GM18517 (cell line): Measurements from ENCODE around the gene CDC45.
"Not testable (repeated sequence)": the region's sequence is repeated elsewhere in the genome, so short reads cannot be mapped to it uniquely, and the experiment has no call there.

Source experiments
- ATAC-seq: cut with Tn5 transposase; IDR thresholded peaks from one replicate; pipeline ENCODE4 v1.9.1; 2021; ENCODE audit warnings: mild to moderate bottlenecking, moderate library complexity; ENCODE audit not compliant: unreplicated experiment

Gene CDC45

GRCh38 chr22:19525666-19526065 lies 45.9 kb downstream of the CDC45 start:
- no peak for ATAC-seq

- ATAC-seq: no peak
These were observed 46.5 kb downstream of the CDC45 start for GRCh38 chr22:19526076-19526701.

- no peak for ATAC-seq
These were observed 47.0 kb downstream of the CDC45 start for GRCh38 chr22:19526702-19527111.

- no peak for ATAC-seq
These were observed 47.6 kb downstream of the CDC45 start for GRCh38 chr22:19527321-19527721.

GRCh38 chr22:19527861-19528417 lies 48.2 kb downstream of the CDC45 start:
- no peak for ATAC-seq

GRCh38 chr22:19529811-19530210 lies 50.1 kb downstream of the CDC45 start:
- no peak for ATAC-seq

GRCh38 chr22:19530751-19531150 lies 51.0 kb downstream of the CDC45 start:
- no peak for ATAC-seq

- not testable (repeated sequence) for ATAC-seq
These were observed 51.6 kb downstream of the CDC45 start for GRCh38 chr22:19531327-19531726.

- ATAC-seq: no peak
These were observed 53.4 kb downstream of the CDC45 start for GRCh38 chr22:19533049-19533626.

- no peak for ATAC-seq
These were observed 54.1 kb downstream of the CDC45 start for GRCh38 chr22:19533857-19534256.

GRCh38 chr22:19535001-19535400 lies 55.3 kb downstream of the CDC45 start:
- ATAC-seq: no peak

GRCh38 chr22:19536564-19536963 lies 56.8 kb downstream of the CDC45 start:
- ATAC-seq: no peak

GRCh38 chr22:19537941-19538488 lies 58.3 kb downstream of the CDC45 start:
- ATAC-seq: no peak

- no peak for ATAC-seq
These were observed 60.7 kb downstream of the CDC45 start for GRCh38 chr22:19540394-19540793.

- ATAC-seq: no peak
These were observed 64.4 kb downstream of the CDC45 start for GRCh38 chr22:19543970-19544708.

GRCh38 chr22:19545935-19546207 lies 66.2 kb downstream of the CDC45 start:
- ATAC-seq: no peak

- ATAC-seq: no peak
These were observed 67.0 kb downstream of the CDC45 start for GRCh38 chr22:19546680-19547079.

GRCh38 chr22:19547620-19548019 lies 67.9 kb downstream of the CDC45 start:
- no peak for ATAC-seq

GRCh38 chr22:19548427-19548826 lies 68.7 kb downstream of the CDC45 start:
- ATAC-seq: not testable (repeated sequence)

GRCh38 chr22:19548964-19549363 lies 69.2 kb downstream of the CDC45 start:
- no peak for ATAC-seq

GRCh38 chr22:19549428-19549827 lies 69.7 kb downstream of the CDC45 start:
- ATAC-seq: no peak

- no peak for ATAC-seq
These were observed 70.7 kb downstream of the CDC45 start for GRCh38 chr22:19550382-19550781.
